Omental fat pad (tissue), 4 donors: ENCODE measurements around the gene MORN1. TPM values are rescaled to one million over a fixed set of nuclear protein-coding genes. Genes with fewer than 3 reads are reported as not detected.

Experiments
- ATAC-seq: fragments of 150-250 bp; one replicate; pipeline ENCODE4 v1.9.1; 2016; ENCODE audit warnings: mild to moderate bottlenecking, moderate library complexity; ENCODE audit not compliant: low FRiP score
- DNase-seq: peaks from one replicate; pipeline ENCODE4 v3.0.0-alpha.2; 2019; ENCODE audit warnings: low spot score
- total RNA-seq, 4 donors: library from RNA; depleted of rRNA; stranded (reverse); fragments of >200 nt; gene quantifications; one replicate each; pipeline ENCODE4 v1.1.0, GENCODE V29; 2016
- TF ChIP-seq, protein P1 (sequence below), 3 donors: fragments of 450-650 bp; IDR thresholded peaks; one replicate each; pipeline ENCODE4 v1.5.1; 2016 to 2017; ENCODE audit warnings: antibody characterized with exemption in 3 of 3, mild to moderate bottlenecking in 3 of 3, moderate library complexity in 2 of 3

Gene MORN1
- total RNA-seq, 4 donors from 2014 or later, result 4.0 to 9.1 (median 6.4) TPM

DNA sequence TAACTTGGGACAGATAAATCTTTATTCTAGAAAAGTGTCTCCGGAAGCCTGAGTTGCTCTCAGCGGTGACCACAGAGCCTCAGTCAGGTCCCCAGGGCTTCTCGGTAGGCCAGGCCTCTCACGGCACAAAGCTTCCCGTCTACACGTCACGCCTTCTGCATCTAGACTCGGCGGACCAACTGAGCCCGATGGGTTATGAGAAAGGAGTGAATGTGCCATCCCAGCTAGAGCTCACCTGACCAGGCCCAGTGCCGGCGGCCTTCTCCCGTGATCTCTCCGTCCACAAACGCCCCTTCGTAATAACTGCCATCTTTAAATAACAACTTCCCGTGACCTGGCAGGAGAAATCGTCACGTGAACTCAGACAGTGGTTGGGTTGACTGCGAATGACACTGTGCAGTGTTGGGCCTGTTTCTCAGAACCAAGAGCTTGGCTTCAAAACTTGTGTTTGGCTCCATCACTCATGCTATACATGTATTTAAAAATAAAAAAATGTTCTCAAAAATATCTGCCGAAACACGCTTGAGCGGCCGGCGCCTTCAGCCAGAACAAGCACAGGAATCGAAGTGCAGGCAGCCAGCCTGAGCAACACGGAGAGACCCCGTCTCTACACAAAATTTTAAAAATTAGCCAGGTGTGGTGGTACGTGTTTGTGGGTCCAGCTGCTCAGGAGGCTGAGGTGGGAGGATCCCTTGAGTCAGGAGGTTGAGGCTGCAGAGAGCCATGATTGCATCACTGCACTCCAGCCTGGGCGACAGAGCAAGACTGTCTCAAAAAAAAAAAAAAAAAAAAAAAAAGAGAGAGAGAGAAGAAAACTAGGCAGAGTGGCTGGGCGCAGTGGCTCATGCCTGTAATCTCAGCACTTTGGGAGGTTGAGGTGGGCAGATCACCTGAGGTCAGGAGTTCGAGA is 3.1 kb downstream of the MORN1 start:
- DNase-seq, result no peak
- no peak for ATAC-seq
- TF ChIP-seq, protein P1, sequence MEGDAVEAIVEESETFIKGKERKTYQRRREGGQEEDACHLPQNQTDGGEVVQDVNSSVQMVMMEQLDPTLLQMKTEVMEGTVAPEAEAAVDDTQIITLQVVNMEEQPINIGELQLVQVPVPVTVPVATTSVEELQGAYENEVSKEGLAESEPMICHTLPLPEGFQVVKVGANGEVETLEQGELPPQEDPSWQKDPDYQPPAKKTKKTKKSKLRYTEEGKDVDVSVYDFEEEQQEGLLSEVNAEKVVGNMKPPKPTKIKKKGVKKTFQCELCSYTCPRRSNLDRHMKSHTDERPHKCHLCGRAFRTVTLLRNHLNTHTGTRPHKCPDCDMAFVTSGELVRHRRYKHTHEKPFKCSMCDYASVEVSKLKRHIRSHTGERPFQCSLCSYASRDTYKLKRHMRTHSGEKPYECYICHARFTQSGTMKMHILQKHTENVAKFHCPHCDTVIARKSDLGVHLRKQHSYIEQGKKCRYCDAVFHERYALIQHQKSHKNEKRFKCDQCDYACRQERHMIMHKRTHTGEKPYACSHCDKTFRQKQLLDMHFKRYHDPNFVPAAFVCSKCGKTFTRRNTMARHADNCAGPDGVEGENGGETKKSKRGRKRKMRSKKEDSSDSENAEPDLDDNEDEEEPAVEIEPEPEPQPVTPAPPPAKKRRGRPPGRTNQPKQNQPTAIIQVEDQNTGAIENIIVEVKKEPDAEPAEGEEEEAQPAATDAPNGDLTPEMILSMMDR (IDR thresholded peaks at IDR 0.05), result no peak

DNA sequence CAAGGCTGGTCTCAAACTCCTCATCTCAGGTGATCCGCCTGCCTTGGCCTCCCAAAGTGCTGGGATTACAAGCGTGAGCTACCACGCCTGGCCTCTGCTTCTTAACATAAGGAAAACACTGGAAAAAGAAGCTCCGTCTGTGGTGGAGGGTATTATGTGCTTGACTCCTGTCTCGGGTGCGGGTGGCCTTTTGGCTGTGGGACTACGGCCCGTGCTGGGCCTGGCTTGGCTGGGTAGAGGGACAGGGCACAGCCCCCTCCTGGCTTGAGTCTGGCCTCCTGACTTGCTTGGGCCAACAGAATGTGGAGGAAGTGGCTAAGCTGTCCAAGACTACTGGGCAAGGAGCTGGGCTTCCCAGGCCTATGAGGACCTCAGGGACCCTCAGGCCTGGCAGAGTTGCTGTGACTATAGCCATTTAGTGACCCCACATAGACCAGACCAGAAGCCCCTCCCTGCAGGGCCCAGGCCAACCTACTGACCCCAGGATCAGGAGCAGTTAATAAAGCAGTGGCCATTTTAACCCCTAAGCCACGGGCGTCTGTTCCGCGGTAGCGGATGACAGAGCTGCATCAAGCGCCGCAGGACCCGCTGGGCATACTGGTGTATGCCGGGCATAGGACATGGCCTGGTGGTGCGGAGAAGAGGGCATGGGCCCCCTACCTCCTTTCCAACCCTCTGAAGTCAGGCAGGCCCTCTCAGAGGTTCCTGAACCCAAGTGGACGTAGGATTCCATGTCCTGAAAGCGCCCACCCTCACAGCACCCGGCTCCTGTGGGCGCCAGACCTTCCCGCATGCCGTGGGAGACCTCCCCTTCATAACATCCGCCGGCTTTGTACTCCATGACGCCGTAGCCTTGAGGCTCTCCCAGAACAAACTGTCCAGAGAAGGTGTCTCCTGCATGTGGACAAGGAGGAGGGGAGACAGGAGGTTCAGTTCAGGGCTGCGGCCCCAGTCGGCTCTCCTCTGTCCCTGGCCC is 4.4 kb downstream of the MORN1 start:
- DNase-seq (no peak), ATAC-seq (no peak)
- TF ChIP-seq, protein P1 (IDR thresholded peaks at IDR 0.05), result no peak

DNA sequence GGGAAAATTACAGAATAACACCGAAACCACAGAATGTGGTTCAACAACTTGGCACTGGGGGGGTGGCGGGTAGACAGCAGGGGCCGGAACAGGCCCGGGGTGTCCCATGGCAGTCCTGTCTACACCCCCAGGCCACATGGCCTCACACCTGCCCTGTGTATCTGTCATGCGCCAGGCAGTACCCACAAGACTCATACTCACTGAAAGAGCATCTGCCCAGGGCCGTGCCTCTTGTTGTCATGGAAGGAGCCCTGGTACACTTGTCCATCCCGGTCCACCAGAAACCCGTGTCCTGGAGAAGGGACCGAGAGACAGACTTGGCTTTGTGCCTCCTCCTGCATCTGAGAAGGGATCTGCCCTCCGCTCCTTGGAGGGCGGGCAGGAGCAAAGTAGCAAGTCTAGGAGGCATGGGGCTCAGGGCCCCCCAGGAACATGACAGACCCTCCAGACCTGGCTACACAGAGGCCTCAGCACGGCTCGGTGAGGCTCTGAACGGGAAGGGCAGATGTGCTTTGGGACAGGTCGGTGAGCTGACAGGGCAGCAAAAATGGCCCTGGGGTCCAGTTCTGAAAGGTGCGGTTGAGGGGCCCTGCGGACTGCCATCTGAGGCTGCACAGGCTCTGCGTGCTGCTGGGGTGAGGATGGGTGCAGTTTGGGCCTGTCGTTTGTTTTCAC is 5.6 kb downstream of the MORN1 start:
- ATAC-seq (no peak), DNase-seq (no peak)
- TF ChIP-seq, protein P1 (IDR thresholded peaks at IDR 0.05), result no peak

DNA sequence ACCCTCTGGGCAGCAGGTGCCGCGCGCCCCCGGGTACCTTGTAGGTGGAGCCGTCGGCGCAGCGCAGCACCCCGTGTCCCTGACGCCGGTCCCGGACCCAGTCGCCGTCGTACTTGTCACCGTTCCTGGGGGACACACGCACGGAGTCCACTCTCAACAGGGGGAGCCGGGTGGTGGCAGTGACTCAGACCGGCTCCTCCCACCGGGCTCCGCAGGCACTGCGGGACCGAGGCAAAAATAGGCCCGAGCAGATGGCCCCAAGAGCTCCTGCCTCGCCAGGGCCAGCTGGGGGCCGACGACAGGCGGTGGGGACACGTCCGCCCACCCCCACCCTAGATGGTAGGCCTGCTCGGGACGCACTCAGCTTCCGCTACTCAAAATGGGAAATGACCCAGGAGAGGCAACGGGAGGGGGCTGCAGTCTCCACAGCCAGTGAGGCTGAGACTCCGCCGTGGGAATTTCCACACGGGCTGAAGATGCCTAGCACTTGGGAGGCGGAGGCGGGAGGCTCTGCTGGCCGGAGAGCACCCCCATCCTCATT is 6.3 kb downstream of the MORN1 start:
- no peak for DNase-seq
- TF ChIP-seq, protein P1 (IDR thresholded peaks at IDR 0.05), result no peak
- no peak for ATAC-seq

DNA sequence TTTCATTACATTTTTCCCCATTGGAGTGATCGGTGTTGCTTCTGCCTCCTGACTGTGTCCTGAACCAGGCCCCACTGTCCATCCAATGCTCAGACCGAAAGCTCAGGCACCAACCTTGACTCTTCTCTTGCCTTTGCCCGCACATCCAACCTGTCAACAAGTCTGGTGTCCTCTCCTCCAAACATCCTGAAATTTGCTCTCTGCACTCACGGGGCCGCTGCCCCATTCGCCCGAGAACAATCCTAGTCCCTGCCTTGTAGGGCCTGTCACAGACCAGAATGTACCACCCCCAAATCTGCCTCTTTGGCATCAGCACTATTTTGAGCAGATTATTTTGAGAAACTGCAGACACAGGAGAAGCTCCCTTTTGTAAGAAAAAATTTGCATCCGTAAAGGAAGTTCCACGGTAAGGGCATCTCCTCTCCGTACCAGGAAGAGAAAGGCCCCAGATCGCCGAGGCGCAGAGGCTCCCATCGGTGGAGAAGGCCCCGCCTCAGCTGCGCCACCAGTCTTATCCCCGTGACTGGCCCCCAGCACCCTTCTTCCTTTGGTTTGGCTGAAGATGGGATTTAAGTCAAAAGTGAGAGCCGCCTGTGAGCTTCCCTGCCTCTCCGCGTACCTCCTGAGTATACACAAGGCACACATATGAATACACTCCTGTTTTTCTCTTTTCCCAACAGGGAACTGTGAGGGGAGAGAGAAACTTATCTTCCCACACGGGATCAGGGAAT is 7.1 kb downstream of the MORN1 start:
- TF ChIP-seq, protein P1 (IDR thresholded peaks at IDR 0.05), result no peak
- no peak for ATAC-seq
- DNase-seq, result no peak

DNA sequence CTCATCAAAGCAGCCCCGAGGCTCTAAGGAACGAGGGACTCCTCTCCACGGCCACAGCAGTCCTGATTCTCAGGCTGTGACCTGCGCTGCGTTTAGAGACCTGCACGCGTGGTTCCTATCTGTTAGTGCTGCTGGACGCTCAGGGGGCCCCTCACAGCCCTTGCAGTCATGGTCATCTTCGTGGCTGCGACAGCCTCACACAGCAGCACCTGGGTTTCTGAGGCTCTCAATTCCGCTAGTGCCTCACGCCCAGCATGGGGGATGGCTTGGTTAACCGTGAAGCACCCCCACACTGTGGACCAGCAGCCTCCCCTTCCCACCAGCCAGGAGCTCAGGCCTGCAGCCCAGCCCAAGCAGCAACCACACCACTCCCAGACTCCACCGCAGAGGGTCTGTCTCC is 7.8 kb downstream of the MORN1 start:
- ATAC-seq (no peak), DNase-seq (no peak)
- TF ChIP-seq, protein P1 (IDR thresholded peaks at IDR 0.05), result no peak
